GM19240 (cell line): ENCODE data around the gene ACSBG1.
A peak's percentile ranks its signal among the peaks of the same experiment; 100 is the strongest.
"Not testable (repeated sequence)": the region's sequence is repeated elsewhere in the genome, so short reads cannot be mapped to it uniquely, and the experiment has no call there.

Experiments used
- DNase-seq: peaks from one replicate; pipeline ENCODE4 v3.0.0; 2011; ENCODE audit warnings: low spot score; ENCODE audit not compliant: insufficient read length

The ACSBG1 gene

GRCh38 chr15:78255421-78256043, 21.2 kb upstream of the ACSBG1 start:
- DNase-seq, result no peak

GRCh38 chr15:78251136-78251535, 16.8 kb upstream of the ACSBG1 start:
- DNase-seq, result no peak

- DNase-seq, result no peak
These were observed 14.8 kb upstream of the ACSBG1 start for GRCh38 chr15:78249131-78249530.

GRCh38 chr15:78247911-78248310, 13.5 kb upstream of the ACSBG1 start:
- DNase-seq, result no peak

- DNase-seq, result not testable (repeated sequence)
These were observed 11.7 kb upstream of the ACSBG1 start for GRCh38 chr15:78245976-78246620.

GRCh38 chr15:78245392-78245791, 11.0 kb upstream of the ACSBG1 start:
- DNase-seq, result not testable (repeated sequence)

GRCh38 chr15:78244893-78245292, 10.5 kb upstream of the ACSBG1 start:
- DNase-seq, result no peak

GRCh38 chr15:78244101-78244500, 9.7 kb upstream of the ACSBG1 start:
- DNase-seq, result no peak

GRCh38 chr15:78243491-78243941, 9.2 kb upstream of the ACSBG1 start:
- DNase-seq, result no peak

GRCh38 chr15:78243058-78243457, 8.7 kb upstream of the ACSBG1 start:
- DNase-seq, result no peak

GRCh38 chr15:78242128-78242527, 7.8 kb upstream of the ACSBG1 start:
- DNase-seq, result no peak

- peak; percentile 91 for DNase-seq
These were observed 6.7 kb upstream of the ACSBG1 start for GRCh38 chr15:78241017-78241416.

GRCh38 chr15:78239811-78240210, 5.4 kb upstream of the ACSBG1 start:
- no peak for DNase-seq

- no peak for DNase-seq
These were observed 2.8 kb upstream of the ACSBG1 start for GRCh38 chr15:78237146-78237545.

GRCh38 chr15:78236491-78236890, 2.1 kb upstream of the ACSBG1 start:
- DNase-seq, result no peak

- DNase-seq, result no peak
These were observed 869 bp downstream of the ACSBG1 start for GRCh38 chr15:78233496-78233895.

- no peak for DNase-seq
These were observed 1.4 kb downstream of the ACSBG1 start for GRCh38 chr15:78232951-78233350.

GRCh38 chr15:78229431-78230406, 4.6 kb downstream of the ACSBG1 start:
- DNase-seq, result no peak

- no peak for DNase-seq
These were observed 5.9 kb downstream of the ACSBG1 start for GRCh38 chr15:78228356-78228996.

- DNase-seq, result peak; percentile 55
These were observed 8.4 kb downstream of the ACSBG1 start for GRCh38 chr15:78225783-78226541.

GRCh38 chr15:78224023-78224411, 10.3 kb downstream of the ACSBG1 start:
- no peak for DNase-seq
